GM10847 (cell line): ENCODE results near the gene DBF4B.

Experiments used
- POLR2A ChIP-seq: IDR thresholded peaks from 2 replicates; pipeline ENCODE4 v1.6.1; 2011; ENCODE audit not compliant: insufficient read length; ENCODE audit errors: extremely low read depth

DBF4B gene

DNA sequence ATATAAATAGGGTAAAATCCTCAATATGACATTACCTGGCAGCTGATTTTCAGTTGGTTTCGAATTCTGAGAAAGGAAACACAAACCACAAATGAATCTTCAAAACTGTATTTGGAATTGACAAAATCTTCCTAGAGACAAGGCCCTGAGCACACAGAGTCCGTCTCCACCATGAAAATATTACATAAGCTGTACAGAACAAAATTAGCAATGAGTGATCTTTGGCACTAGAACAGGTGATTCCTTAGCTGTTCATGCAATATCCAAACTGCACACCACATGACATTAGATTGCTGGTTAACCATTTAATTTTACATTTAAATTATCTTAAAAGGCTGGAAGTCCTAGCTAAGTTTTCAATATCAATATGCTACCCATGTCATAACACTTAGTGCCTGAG is 89.9 kb downstream of the DBF4B start:
- TF ChIP-seq POLR2A = no peak
